HepG2 (cell line): Measurements from ENCODE around the gene DDAH2. TPM values are rescaled to one million over a fixed set of nuclear protein-coding genes. Genes with fewer than 3 reads are reported as not detected.

Source experiments
- AFF4 ChIP-seq: sonication (generic); formaldehyde crosslinking; IDR thresholded peaks from 2 replicates; pipeline ENCODE4 v1.4.0; 2020; ENCODE audit warnings: missing genetic modification reagents
- FOXP1 ChIP-seq, 2 experiments: fragments of 450-650 bp in 1 of 2; IDR thresholded peaks; 2 replicates each; pipeline ENCODE4 v1.6.1; 2017 to 2018; ENCODE audit warnings: antibody characterized with exemption in 1 of 2
- IKZF4 ChIP-seq: sonication (generic); formaldehyde crosslinking; IDR thresholded peaks from 2 replicates; pipeline ENCODE4 v1.5.1; 2020; ENCODE audit warnings: borderline replicate concordance, mild to moderate bottlenecking, low read depth, missing genetic modification reagents; ENCODE audit errors: not compliant biosample characterization
- PPARG ChIP-seq: conservative IDR thresholded peaks from 2 replicates; pipeline ENCODE4 v1.6.1; 2016; ENCODE audit warnings: missing biosample characterization, missing genetic modification reagents
- ZC3H4 ChIP-seq: sonication (generic); formaldehyde crosslinking; IDR thresholded peaks from 2 replicates; pipeline ENCODE4 v1.4.0; 2020; ENCODE audit warnings: missing genetic modification reagents, borderline replicate concordance
- ZFX ChIP-seq: sonication (generic); formaldehyde crosslinking; IDR thresholded peaks from 2 replicates; pipeline ENCODE4 v1.4.0; 2020; ENCODE audit warnings: mild to moderate bottlenecking, low read depth, missing genetic modification reagents, moderate library complexity
- ZNF12 ChIP-seq: sonication (generic); formaldehyde crosslinking; IDR thresholded peaks from 2 replicates; pipeline ENCODE4 v1.5.0; 2020; ENCODE audit warnings: missing genetic modification reagents
- ZNF546 ChIP-seq: sonication (generic); formaldehyde crosslinking; conservative IDR thresholded peaks from 2 replicates; pipeline ENCODE4 v1.8.1; 2023; ENCODE audit warnings: mild to moderate bottlenecking, missing genetic modification reagents
- ZNF646 ChIP-seq: sonication (generic); formaldehyde crosslinking; IDR thresholded peaks from 2 replicates; pipeline ENCODE4 v1.9.0; 2021; ENCODE audit warnings: mild to moderate bottlenecking, missing genetic modification reagents
- ZNF704 ChIP-seq: sonication (generic); formaldehyde crosslinking; IDR thresholded peaks from 2 replicates; pipeline ENCODE4 v1.8.1; 2023; ENCODE audit warnings: mild to moderate bottlenecking, inconsistent platforms, moderate library complexity, missing genetic modification reagents, borderline replicate concordance
- ZNF709 ChIP-seq: sonication (generic); formaldehyde crosslinking; IDR thresholded peaks from 2 replicates; pipeline ENCODE4 v1.5.0; 2020; ENCODE audit warnings: mild to moderate bottlenecking, missing genetic modification reagents
- ZNF724P ChIP-seq: sonication (generic); formaldehyde crosslinking; IDR thresholded peaks from 2 replicates; pipeline ENCODE4 v1.8.0; 2022; ENCODE audit warnings: missing genetic modification reagents, borderline replicate concordance
- ZNF740 ChIP-seq: sonication (generic); formaldehyde crosslinking; IDR thresholded peaks from 2 replicates; pipeline ENCODE4 v1.4.0; 2020; ENCODE audit warnings: missing genetic modification reagents
- polyA plus RNA-seq, 8 experiments: library from polyadenylated mRNA; depleted of rRNA in 3 of 8; stranded (reverse) in 7 of 8; unstranded in 1 of 8; fragments of >200 nt; fragmentation: Illumina TruSeq in 4 of 8; extraction: Trizol in 4 of 8; gene quantifications; 2 replicates each; pipeline versions ENCODE4 v1.2.1 to v1.2.3, GENCODE V29; 2011 to 2016; ENCODE audit warnings: low read depth in 4 of 8, missing spikeins in 1 of 8, mixed read lengths in 1 of 8; ENCODE audit not compliant: insufficient read depth in 1 of 8
- total RNA-seq, 5 experiments: library from RNA; depleted of rRNA; stranded (reverse); fragments of >200 nt; fragmentation: Illumina TruSeq; extraction: Trizol; gene quantifications; 2 replicates each; pipeline ENCODE4 v1.2.3, GENCODE V29; 2016; ENCODE audit warnings: low read depth in 1 of 5

Gene DDAH2
- total and polyA plus RNA-seq, 2 of the 13 experiments (the other 11 are each of a cell fraction or from before 2014, with no cell fraction given): 16.4 to 21.1 TPM

GRCh38 chr6:31736768-31737314 is 7.7 kb upstream of the DDAH2 start (continued):
- TF ChIP-seq ZC3H4 (peak; percentile 99), ZNF546 (CRISPR knock-in tag) (peak; percentile 51; the same call in 1 of the 2 replicates), ZNF724P (CRISPR knock-in tag) (no peak), IKZF4 (CRISPR knock-in tag) (no peak), FOXP1 (IDR thresholded peaks at IDR 0.05) (no peak), FOXP1 (CRISPR knock-in tag; IDR thresholded peaks at IDR 0.05) (no peak), PPARG (CRISPR knock-in tag) (peak; percentile 8; the same call in 1 of the 2 replicates), ZFX (CRISPR knock-in tag) (0 out of 2 replicates have a peak, but pooled peaks have one; percentile 2), AFF4 (CRISPR knock-in tag) (peak; percentile 85; the same call in 1 of the 2 replicates), ZNF12 (CRISPR knock-in tag) (peak; percentile 34; the same call in 1 of the 2 replicates), ZNF740 (CRISPR knock-in tag) (peak; percentile 42; the same call in 1 of the 2 replicates), ZNF709 (CRISPR knock-in tag) (0 out of 2 replicates have a peak, but pooled peaks have one; percentile 18), ZNF646 (CRISPR knock-in tag) (0 out of 2 replicates have a peak, but pooled peaks have one; percentile 15), ZNF704 (CRISPR knock-in tag) (0 out of 2 replicates have a peak, but pooled peaks have one; percentile 54)
